Measurements from ENCODE around the gene RSPO4. TPM values are rescaled to one million over a fixed set of nuclear protein-coding genes. Genes with fewer than 3 reads are reported as not detected.

The RSPO4 gene
- total and polyA plus RNA-seq, 2 experiments from 2014 or later, result 2.8 to 4.5 TPM

DNA sequence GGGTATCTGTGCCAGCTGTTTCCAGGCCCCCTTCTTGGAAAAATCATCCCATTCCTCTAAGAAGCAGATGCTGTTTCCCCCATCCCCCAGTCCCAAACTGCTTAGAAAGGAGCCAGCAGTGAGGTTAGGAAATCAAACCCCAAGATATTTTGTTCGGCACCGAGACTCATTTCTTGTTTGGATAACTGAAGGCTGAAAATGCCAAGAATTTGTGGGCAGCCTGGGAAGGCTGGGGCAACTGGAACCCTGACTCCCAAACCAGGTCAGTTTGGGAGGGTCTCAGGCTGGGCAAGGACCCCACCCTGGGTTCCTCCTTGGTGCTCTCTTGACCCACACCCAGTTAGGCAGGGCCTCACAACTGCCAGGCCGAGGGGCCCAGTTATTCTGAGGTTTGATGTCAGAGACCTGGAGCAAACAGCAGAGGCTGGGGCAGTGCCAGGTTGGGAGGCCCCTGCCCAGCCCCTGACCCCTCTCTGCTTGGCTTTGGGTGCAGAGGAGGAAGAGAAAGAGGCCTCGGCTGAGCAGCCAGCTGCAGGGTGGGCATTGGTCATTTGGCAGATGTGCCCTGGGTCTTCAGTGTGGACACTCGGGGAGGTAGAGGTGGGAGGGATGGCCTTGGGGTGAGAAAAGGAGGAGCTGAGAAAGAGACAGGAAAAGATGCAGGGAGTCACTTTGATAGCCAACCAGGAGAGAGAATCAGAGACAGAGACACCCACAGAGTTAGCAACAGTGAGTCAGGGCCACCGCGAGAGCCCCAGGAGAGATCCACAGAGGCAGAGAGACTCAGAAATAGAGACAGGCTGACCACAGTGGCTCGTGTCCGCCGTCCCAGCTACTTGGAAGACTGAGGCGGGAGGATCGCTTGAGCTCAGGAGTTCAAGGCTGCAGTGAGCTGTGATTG lies 91.0 kb downstream of the RSPO4 start:
- no peaks in the 10 kb centered on the region for H3K36me3 Mint-ChIP-seq (ENCODE audit: low read depth)
- Histone ChIP-seq H3K27ac (ENCODE audit: low read depth) (no peak overlapping the region), H4K20me1 (replicated peaks; ENCODE audit: insufficient read depth) (no peaks in the 10 kb centered on the region), H3K4me3 (no peak overlapping the region), H3K27me3 (ENCODE audit: insufficient read depth) (no peaks in the 10 kb centered on the region), H3K36me3 (ENCODE audit: insufficient read depth) (no peaks in the 10 kb centered on the region), H3K9me2 (ENCODE audit: insufficient read depth) (no peaks in the 10 kb centered on the region), H3K4me2 (no peak overlapping the region), H2AFZ (peak overlapping the region; percentile 56; the same call in 1 of the 2 replicates), H3K4me1 (ENCODE audit: insufficient read depth) (no peaks in the 10 kb centered on the region), H3K79me2 (replicated peaks; ENCODE audit: insufficient read depth) (no peaks in the 10 kb centered on the region), H3F3A (replicated peaks; ENCODE audit: low read depth) (no peaks in the 10 kb centered on the region)
- H3K27ac Mint-ChIP-seq, result no peak overlapping the region
- no peak for DNase-seq (ENCODE audit: low spot score)
- no peak overlapping the region for H3K4me3 Mint-ChIP-seq
- ATAC-seq, result no peak
- H3K9me3 Mint-ChIP-seq, result no peaks in the 10 kb centered on the region; the same call in 2 of the 3 replicates
- TF ChIP-seq, protein P1, sequence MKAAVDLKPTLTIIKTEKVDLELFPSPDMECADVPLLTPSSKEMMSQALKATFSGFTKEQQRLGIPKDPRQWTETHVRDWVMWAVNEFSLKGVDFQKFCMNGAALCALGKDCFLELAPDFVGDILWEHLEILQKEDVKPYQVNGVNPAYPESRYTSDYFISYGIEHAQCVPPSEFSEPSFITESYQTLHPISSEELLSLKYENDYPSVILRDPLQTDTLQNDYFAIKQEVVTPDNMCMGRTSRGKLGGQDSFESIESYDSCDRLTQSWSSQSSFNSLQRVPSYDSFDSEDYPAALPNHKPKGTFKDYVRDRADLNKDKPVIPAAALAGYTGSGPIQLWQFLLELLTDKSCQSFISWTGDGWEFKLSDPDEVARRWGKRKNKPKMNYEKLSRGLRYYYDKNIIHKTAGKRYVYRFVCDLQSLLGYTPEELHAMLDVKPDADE (IDR thresholded peaks at IDR 0.05), result no peak
- TF ChIP-seq POLR2AphosphoS5 (IDR thresholded peaks at IDR 0.05; ENCODE audit: low read depth) (no peak), EZH2phosphoT487 (IDR thresholded peaks at IDR 0.05; ENCODE audit: unreplicated experiment) (no peak)
- TF ChIP-seq, protein P2, sequence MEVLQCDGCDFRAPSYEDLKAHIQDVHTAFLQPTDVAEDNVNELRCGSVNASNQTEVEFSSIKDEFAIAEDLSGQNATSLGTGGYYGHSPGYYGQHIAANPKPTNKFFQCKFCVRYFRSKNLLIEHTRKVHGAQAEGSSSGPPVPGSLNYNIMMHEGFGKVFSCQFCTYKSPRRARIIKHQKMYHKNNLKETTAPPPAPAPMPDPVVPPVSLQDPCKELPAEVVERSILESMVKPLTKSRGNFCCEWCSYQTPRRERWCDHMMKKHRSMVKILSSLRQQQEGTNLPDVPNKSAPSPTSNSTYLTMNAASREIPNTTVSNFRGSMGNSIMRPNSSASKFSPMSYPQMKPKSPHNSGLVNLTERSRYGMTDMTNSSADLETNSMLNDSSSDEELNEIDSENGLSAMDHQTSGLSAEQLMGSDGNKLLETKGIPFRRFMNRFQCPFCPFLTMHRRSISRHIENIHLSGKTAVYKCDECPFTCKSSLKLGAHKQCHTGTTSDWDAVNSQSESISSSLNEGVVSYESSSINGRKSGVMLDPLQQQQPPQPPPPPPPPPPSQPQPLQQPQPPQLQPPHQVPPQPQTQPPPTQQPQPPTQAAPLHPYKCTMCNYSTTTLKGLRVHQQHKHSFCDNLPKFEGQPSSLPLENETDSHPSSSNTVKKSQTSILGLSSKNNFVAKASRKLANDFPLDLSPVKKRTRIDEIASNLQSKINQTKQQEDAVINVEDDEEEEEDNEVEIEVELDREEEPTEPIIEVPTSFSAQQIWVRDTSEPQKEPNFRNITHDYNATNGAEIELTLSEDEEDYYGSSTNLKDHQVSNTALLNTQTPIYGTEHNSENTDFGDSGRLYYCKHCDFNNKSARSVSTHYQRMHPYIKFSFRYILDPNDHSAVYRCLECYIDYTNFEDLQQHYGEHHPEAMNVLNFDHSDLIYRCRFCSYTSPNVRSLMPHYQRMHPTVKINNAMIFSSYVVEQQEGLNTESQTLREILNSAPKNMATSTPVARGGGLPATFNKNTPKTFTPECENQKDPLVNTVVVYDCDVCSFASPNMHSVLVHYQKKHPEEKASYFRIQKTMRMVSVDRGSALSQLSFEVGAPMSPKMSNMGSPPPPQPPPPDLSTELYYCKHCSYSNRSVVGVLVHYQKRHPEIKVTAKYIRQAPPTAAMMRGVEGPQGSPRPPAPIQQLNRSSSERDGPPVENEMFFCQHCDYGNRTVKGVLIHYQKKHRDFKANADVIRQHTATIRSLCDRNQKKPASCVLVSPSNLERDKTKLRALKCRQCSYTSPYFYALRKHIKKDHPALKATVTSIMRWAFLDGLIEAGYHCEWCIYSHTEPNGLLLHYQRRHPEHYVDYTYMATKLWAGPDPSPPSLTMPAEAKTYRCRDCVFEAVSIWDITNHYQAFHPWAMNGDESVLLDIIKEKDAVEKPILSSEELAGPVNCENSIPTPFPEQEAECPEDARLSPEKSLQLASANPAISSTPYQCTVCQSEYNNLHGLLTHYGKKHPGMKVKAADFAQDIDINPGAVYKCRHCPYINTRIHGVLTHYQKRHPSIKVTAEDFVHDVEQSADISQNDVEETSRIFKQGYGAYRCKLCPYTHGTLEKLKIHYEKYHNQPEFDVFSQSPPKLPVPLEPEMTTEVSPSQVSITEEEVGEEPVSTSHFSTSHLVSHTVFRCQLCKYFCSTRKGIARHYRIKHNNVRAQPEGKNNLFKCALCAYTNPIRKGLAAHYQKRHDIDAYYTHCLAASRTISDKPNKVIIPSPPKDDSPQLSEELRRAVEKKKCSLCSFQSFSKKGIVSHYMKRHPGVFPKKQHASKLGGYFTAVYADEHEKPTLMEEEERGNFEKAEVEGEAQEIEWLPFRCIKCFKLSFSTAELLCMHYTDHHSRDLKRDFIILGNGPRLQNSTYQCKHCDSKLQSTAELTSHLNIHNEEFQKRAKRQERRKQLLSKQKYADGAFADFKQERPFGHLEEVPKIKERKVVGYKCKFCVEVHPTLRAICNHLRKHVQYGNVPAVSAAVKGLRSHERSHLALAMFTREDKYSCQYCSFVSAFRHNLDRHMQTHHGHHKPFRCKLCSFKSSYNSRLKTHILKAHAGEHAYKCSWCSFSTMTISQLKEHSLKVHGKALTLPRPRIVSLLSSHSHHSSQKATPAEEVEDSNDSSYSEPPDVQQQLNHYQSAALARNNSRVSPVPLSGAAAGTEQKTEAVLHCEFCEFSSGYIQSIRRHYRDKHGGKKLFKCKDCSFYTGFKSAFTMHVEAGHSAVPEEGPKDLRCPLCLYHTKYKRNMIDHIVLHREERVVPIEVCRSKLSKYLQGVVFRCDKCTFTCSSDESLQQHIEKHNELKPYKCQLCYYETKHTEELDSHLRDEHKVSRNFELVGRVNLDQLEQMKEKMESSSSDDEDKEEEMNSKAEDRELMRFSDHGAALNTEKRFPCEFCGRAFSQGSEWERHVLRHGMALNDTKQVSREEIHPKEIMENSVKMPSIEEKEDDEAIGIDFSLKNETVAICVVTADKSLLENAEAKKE (CRISPR knock-in tag; IDR thresholded peaks at IDR 0.05), result no peak
- peaks cover 6% of the 10 kb centered on the region for H3K27me3 Mint-ChIP-seq (ENCODE audit: insufficient read depth, low read depth, poor library complexity)
- H3K4me1 Mint-ChIP-seq, result peaks cover 19% of the 10 kb centered on the region

All from GM23338 (cell line).